Measurements from ENCODE around the gene SLC38A11.

DNA sequence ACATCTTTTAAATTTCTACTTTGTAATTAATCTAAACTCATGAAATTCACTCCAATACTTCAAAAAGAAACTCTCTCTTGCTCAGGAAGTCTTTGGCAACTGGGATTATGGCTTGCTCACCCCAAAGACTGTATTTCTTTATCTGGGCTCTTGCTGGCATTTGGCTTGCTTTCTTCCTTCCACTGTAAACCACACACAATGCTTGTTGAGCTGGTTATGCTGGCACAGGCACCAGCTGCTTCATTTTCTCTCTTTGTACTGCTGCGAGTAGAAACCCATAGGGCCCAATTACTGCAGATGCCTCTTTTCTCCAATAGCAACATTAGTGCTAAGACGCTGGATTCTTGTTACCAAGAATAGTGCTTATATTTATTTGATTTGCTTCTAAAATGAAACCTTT lies 51.4 kb downstream of the SLC38A11 start:
- TF ChIP-seq, protein P1, sequence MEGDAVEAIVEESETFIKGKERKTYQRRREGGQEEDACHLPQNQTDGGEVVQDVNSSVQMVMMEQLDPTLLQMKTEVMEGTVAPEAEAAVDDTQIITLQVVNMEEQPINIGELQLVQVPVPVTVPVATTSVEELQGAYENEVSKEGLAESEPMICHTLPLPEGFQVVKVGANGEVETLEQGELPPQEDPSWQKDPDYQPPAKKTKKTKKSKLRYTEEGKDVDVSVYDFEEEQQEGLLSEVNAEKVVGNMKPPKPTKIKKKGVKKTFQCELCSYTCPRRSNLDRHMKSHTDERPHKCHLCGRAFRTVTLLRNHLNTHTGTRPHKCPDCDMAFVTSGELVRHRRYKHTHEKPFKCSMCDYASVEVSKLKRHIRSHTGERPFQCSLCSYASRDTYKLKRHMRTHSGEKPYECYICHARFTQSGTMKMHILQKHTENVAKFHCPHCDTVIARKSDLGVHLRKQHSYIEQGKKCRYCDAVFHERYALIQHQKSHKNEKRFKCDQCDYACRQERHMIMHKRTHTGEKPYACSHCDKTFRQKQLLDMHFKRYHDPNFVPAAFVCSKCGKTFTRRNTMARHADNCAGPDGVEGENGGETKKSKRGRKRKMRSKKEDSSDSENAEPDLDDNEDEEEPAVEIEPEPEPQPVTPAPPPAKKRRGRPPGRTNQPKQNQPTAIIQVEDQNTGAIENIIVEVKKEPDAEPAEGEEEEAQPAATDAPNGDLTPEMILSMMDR (IDR thresholded peaks at IDR 0.05) = no peak
- no peak for TF ChIP-seq POLR2AphosphoS5 (IDR thresholded peaks at IDR 0.05; ENCODE audit: low read depth, low read length)
- TF ChIP-seq, protein P2, sequence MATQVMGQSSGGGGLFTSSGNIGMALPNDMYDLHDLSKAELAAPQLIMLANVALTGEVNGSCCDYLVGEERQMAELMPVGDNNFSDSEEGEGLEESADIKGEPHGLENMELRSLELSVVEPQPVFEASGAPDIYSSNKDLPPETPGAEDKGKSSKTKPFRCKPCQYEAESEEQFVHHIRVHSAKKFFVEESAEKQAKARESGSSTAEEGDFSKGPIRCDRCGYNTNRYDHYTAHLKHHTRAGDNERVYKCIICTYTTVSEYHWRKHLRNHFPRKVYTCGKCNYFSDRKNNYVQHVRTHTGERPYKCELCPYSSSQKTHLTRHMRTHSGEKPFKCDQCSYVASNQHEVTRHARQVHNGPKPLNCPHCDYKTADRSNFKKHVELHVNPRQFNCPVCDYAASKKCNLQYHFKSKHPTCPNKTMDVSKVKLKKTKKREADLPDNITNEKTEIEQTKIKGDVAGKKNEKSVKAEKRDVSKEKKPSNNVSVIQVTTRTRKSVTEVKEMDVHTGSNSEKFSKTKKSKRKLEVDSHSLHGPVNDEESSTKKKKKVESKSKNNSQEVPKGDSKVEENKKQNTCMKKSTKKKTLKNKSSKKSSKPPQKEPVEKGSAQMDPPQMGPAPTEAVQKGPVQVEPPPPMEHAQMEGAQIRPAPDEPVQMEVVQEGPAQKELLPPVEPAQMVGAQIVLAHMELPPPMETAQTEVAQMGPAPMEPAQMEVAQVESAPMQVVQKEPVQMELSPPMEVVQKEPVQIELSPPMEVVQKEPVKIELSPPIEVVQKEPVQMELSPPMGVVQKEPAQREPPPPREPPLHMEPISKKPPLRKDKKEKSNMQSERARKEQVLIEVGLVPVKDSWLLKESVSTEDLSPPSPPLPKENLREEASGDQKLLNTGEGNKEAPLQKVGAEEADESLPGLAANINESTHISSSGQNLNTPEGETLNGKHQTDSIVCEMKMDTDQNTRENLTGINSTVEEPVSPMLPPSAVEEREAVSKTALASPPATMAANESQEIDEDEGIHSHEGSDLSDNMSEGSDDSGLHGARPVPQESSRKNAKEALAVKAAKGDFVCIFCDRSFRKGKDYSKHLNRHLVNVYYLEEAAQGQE (IDR thresholded peaks at IDR 0.05; ENCODE audit: insufficient read depth in 1 of 2, low read depth in 2 of 2, low read length in 1 of 2) = no peak
